Common myeloid progenitor, CD34-positive (primary cell): ENCODE results near the gene MAP3K2.

Experiments
- CTCF ChIA-PET: fragments of 350-600 bp; sonication (Branson Sonifier 250); formaldehyde crosslinking; loops from one replicate; lab custom pipeline; 2021; ENCODE audit warnings: antibody characterized with exemption; lab: Charles Lee
- POLR2A ChIA-PET: fragments of 350-600 bp; sonication (Branson Sonifier 250); formaldehyde crosslinking; loops from one replicate; lab custom pipeline; 2021; ENCODE audit warnings: antibody characterized with exemption; lab: Charles Lee
- DNase-seq, 3 donors: peaks; one replicate each; pipeline versions ENCODE4 v3.0.0 to v3.0.0-alpha.2; 2013
- H3K27ac ChIP-seq, 2 experiments: 1 replicate in 1 of 2; 2 replicates in 1 of 2; pipeline ENCODE4 v1.7.0; 2013; ENCODE audit warnings: inconsistent platforms in 2 of 2, low read length in 2 of 2, mild to moderate bottlenecking in 2 of 2, low read depth in 1 of 2, moderate library complexity in 1 of 2; ENCODE audit not compliant: severe bottlenecking in 2 of 2, insufficient read depth in 1 of 2, poor library complexity in 1 of 2
- H3K27me3 ChIP-seq, 5 experiments: replicated peaks in 2 of 5; 1 replicate in 3 of 5; 2 replicates in 2 of 5; pipeline versions ENCODE4 v1.6.1 to v1.7.0; 2013; ENCODE audit warnings: low read length in 4 of 5, mild to moderate bottlenecking in 2 of 5, moderate library complexity in 2 of 5, inconsistent platforms in 1 of 5; ENCODE audit not compliant: insufficient read depth in 5 of 5, control insufficient read depth in 4 of 5
- H3K36me3 ChIP-seq, 4 experiments: 1 replicate in 2 of 4; 2 replicates in 2 of 4; pipeline versions ENCODE4 v1.6.1 to v1.7.0; 2013; ENCODE audit warnings: low read length in 3 of 4, control low read depth in 1 of 4, mild to moderate bottlenecking in 1 of 4; ENCODE audit not compliant: control insufficient read depth in 4 of 4, insufficient read depth in 4 of 4
- H3K4me1 ChIP-seq, 4 experiments: 1 replicate in 3 of 4; 2 replicates in 1 of 4; pipeline versions ENCODE4 v1.6.1 to v1.7.1; 2013; ENCODE audit warnings: low read length in 3 of 4, mild to moderate bottlenecking in 3 of 4, control low read depth in 1 of 4, inconsistent platforms in 1 of 4, moderate library complexity in 1 of 4; ENCODE audit not compliant: control insufficient read depth in 4 of 4, insufficient read depth in 4 of 4; ENCODE audit errors: control extremely low read depth in 1 of 4
- H3K4me3 ChIP-seq, 7 experiments: 1 replicate in 4 of 7; 2 replicates in 3 of 7; pipeline versions ENCODE4 v1.5.1 to v1.7.0; 2013; ENCODE audit warnings: mild to moderate bottlenecking in 7 of 7, low read length in 6 of 7, moderate library complexity in 6 of 7, inconsistent platforms in 2 of 7, low read depth in 2 of 7, control low read depth in 1 of 7; ENCODE audit not compliant: insufficient read depth in 4 of 7, control insufficient read depth in 1 of 7; ENCODE audit errors: extremely low read depth in 1 of 7
- H3K9me3 ChIP-seq, 5 experiments: 1 replicate in 4 of 5; 2 replicates in 1 of 5; pipeline versions ENCODE4 v1.6.1 to v1.7.1; 2013; ENCODE audit warnings: low read length in 4 of 5, mild to moderate bottlenecking in 2 of 5, inconsistent platforms in 1 of 5, low read depth in 1 of 5, moderate library complexity in 1 of 5; ENCODE audit not compliant: control insufficient read depth in 4 of 5, insufficient read depth in 2 of 5; ENCODE audit errors: control extremely low read depth in 1 of 5
- WGBS: methylation state at CpG from one replicate; pipeline ENCODE4 v1.1.5; 2013; ENCODE audit not compliant: insufficient coverage; 5-methylcytosine and 5-hydroxymethylcytosine counted together

Gene MAP3K2

DNA sequence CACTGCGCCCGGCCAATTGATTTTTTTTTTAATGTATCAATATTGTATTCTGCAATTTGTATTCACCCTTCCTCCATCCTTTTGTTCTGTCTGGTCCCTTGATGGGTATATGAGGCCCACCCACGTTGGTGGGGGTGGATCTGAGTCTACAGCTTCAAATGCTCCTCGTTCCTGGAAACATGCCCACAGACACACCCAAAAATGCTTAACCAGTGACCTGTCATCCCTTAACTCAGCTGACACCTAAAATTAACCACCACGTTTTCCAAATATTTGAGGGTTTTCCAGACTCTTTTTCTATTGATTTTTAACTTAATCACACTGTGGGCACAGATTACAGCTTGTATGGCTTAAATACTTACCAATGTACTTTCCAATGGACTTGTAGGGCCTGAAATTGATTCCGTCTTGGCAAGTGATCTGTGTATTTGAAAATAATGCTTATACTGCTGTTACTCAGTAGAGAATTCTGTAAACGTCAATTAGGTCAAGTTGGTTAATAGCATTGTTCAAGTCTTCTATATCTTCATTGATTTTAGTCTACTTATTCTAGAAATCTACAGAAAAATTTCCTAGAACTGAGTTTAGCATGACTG is 133.3 kb downstream of the MAP3K2 start:
- POLR2A ChIA-PET: no interaction called here
- H3K36me3 ChIP-seq: peaks cover 8 to 35% (median 28%) of the 10 kb centered on the region in 4 experiments
- CTCF ChIA-PET: no interaction called here
- WGBS: 100% methylated on average over 1 of the region's 7 CpGs
- DNase-seq: no peak
- no peak overlapping the region for H3K4me3 ChIP-seq
- no peak overlapping the region for H3K27ac ChIP-seq
- H3K27me3 ChIP-seq: no peaks in the 10 kb centered on the region
- no peaks in the 10 kb centered on the region for H3K9me3 ChIP-seq
- peaks cover 0 to 15% (median 0%) of the 10 kb centered on the region in 4 experiments for H3K4me1 ChIP-seq
